Body of pancreas (tissue), 4 donors: ENCODE measurements around the gene FOXA1. TPM values are rescaled to one million over a fixed set of nuclear protein-coding genes. Genes with fewer than 3 reads are reported as not detected.

Experiments
- ATAC-seq: fragments of 150-250 bp; one replicate; pipeline ENCODE4 v1.9.1; 2016
- DNase-seq, 4 donors: peaks; one replicate each; pipeline ENCODE4 v3.0.0-alpha.2; 2019
- H3K27ac ChIP-seq, 4 donors: fragments of 200-600 bp; sonication (generic); 1 replicate in 3 of 4; 2 replicates in 1 of 4; pipeline versions ENCODE4 v1.5.1 to v1.6.1; 2016 to 2019; ENCODE audit warnings: mild to moderate bottlenecking in 1 of 4, mixed read lengths in 1 of 4, moderate library complexity in 1 of 4
- H3K27me3 ChIP-seq, 2 donors: fragments of 200-600 bp; sonication (generic); one replicate each; pipeline ENCODE4 v1.6.0; 2016; ENCODE audit warnings: mild to moderate bottlenecking in 1 of 2
- H3K36me3 ChIP-seq, 2 donors: fragments of 200-600 bp; sonication (generic); replicated peaks in 1 of 2; 2 replicates each; pipeline ENCODE4 v1.5.1; 2016; ENCODE audit warnings: low read depth in 2 of 2; ENCODE audit not compliant: insufficient read depth in 1 of 2
- H3K4me1 ChIP-seq: fragments of 200-600 bp; sonication (generic); one replicate; pipeline ENCODE4 v1.6.0; 2016
- H3K4me3 ChIP-seq, 2 donors: fragments of 200-600 bp; sonication (generic); 1 replicate in 1 of 2; 2 replicates in 1 of 2; pipeline ENCODE4 v1.5.1; 2016 to 2019
- H3K9me3 ChIP-seq, 3 donors: fragments of 200-600 bp; sonication (generic); 1 replicate in 2 of 3; 2 replicates in 1 of 3; pipeline ENCODE4 v1.5.1; 2016
- POLR2A ChIP-seq, 3 donors: fragments of 450-650 bp; IDR thresholded peaks; one replicate each; pipeline ENCODE4 v1.6.1; 2016; ENCODE audit warnings: antibody characterized with exemption in 3 of 3, mild to moderate bottlenecking in 2 of 3
- WGBS, 2 donors: methylation state at CpG; one replicate each; pipeline ENCODE4 v1.1.5; 2017; 5-methylcytosine and 5-hydroxymethylcytosine counted together
- intact Hi-C: fragments of 100-400 bp; cut with DNase I; formaldehyde crosslinking; loops from one replicate; pipeline ENCODE4 v1.15.1; 2023
- total RNA-seq, 2 donors: library from RNA; depleted of rRNA; stranded (reverse); fragments of >200 nt; gene quantifications; one replicate each; pipeline ENCODE4 v1.1.0, GENCODE V29; 2016
- TF ChIP-seq, protein P1 (sequence below), 7 experiments: fragments of 450-650 bp in 4 of 7; fragments of 200-600 bp in 3 of 7; sonication (generic) in 3 of 7; IDR thresholded peaks; one replicate each; pipeline ENCODE4 v1.5.1; 2016 to 2019; ENCODE audit warnings: antibody characterized with exemption in 7 of 7

Gene FOXA1
- total RNA-seq, 2 donors from 2014 or later, result 0.26 to 0.33 TPM

DNA sequence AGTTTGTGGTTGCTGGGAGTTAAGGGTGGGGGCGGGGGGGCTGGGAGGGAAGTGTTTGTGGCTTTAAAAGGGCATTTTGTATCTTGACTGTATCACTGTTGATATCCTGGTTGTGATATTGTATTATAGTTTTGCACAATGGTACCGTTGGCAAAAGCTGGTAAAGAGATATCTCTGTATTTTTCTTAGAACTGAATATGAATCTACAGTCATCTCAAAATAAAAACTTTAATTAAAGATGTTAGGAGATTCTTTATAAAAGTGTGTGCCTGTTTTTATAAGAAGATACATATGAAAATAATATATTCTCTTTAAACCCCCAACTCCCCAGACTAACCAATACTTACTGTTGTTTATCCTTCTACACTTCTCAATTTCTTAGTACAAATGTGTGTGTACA lies 43.5 kb upstream of the FOXA1 start:
- DNase-seq, result no peak
- intact Hi-C loops, result no loop called here
- 69 to 78% methylated on average over 2 of the region's 2 CpGs for WGBS, 2 donors

DNA sequence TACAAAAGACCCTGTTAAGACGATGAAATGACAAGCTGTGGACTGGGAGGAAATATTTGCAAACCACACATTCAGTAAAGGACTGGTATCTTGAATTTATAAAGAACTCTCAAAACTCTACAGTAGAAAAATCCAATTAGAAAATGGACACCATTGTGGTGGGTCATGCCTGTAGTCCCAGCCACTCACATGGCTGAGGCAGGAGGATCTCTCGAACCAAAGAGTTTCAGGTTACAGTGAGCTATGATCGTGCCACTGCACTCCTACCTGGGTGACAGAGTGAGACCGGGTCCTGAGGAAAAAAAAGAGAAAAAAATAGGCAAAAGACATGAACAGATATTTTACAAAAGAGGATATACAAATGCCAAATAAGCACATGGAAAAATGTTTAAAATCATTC lies 42.3 kb upstream of the FOXA1 start:
- H3K4me3 ChIP-seq, result no peak overlapping the region
- intact Hi-C loops, result no loop called here
- no peaks in the 10 kb centered on the region for H3K36me3 ChIP-seq
- 56 to 60% methylated on average over 4 of the region's 4 CpGs for WGBS, 2 donors
- ATAC-seq (no peak), DNase-seq (no peak)
- TF ChIP-seq, protein P1, sequence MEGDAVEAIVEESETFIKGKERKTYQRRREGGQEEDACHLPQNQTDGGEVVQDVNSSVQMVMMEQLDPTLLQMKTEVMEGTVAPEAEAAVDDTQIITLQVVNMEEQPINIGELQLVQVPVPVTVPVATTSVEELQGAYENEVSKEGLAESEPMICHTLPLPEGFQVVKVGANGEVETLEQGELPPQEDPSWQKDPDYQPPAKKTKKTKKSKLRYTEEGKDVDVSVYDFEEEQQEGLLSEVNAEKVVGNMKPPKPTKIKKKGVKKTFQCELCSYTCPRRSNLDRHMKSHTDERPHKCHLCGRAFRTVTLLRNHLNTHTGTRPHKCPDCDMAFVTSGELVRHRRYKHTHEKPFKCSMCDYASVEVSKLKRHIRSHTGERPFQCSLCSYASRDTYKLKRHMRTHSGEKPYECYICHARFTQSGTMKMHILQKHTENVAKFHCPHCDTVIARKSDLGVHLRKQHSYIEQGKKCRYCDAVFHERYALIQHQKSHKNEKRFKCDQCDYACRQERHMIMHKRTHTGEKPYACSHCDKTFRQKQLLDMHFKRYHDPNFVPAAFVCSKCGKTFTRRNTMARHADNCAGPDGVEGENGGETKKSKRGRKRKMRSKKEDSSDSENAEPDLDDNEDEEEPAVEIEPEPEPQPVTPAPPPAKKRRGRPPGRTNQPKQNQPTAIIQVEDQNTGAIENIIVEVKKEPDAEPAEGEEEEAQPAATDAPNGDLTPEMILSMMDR (IDR thresholded peaks at IDR 0.05), result no peak
- no peak for TF ChIP-seq POLR2A (IDR thresholded peaks at IDR 0.05)
- H3K27me3 ChIP-seq, result no peaks in the 10 kb centered on the region
- H3K27ac ChIP-seq, result no peak overlapping the region
- H3K9me3 ChIP-seq, result no peaks in the 10 kb centered on the region
- no peaks in the 10 kb centered on the region for H3K4me1 ChIP-seq

More for the DNA sequence above, 43.5 kb upstream of the FOXA1 start:
- H3K27ac ChIP-seq, result no peak overlapping the region
- H3K4me1 ChIP-seq, result no peaks in the 10 kb centered on the region
- H3K27me3 ChIP-seq, result no peaks in the 10 kb centered on the region
- H3K4me3 ChIP-seq, result no peak overlapping the region
- no peaks in the 10 kb centered on the region for H3K9me3 ChIP-seq
- no peak for ATAC-seq
- TF ChIP-seq POLR2A (IDR thresholded peaks at IDR 0.05), result no peak
- TF ChIP-seq, protein P1 (IDR thresholded peaks at IDR 0.05), result no peak
- H3K36me3 ChIP-seq, result no peaks in the 10 kb centered on the region

DNA sequence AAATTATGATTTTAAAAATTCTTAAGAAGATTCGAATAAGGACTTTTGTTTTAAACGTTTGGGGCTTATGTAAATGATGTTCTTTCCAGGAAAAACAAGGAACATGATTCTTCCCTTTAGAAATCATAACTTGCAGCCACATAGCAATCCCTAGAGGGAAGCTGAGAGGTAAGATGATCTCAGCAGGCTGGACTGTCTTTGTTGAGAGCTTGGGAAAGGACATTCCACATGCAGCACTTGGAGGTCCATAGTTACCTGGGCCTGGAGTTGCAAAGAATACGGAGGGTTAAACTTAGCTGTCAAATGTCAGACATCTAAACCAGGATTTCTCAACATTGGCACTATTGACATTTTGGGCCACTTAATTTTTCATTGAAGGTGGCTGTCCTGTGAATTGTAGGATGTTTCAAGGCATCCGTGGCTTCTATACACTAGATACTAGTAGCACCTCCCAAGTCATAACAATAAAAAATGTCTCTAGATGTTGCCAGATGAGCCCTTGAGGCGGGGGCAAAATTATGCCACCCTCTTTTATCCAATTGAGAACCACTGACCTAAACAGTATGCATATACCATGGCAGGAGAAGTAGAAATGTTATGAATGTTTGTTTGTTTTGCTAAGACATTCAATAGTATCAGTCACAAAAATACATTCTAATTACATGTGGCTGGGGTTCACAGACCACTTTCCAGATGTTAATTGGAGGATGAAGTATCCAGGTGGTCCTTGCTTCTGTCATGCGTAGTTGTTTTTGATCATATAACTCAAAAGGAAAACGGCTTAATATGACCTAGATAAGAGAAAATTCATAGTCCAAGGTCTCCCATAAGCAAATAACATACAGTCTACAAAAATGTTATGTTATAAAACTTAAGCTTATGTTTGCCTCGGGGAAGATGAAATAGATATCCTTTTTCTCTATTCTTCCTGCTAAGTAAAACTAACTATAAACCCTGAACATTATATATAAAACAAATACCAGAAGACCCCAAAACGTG lies 30.8 kb upstream of the FOXA1 start:
- no peak for TF ChIP-seq POLR2A (IDR thresholded peaks at IDR 0.05)
- TF ChIP-seq, protein P1 (IDR thresholded peaks at IDR 0.05), result no peak
- H3K4me1 ChIP-seq, result no peaks in the 10 kb centered on the region
- 54% methylated on average over 9 of the region's 9 CpGs for WGBS, 2 donors
- intact Hi-C loops, result no loop called here
- no peak for ATAC-seq
- H3K27me3 ChIP-seq, result peaks cover 0 to 9% of the 10 kb centered on the region in 2 donors
- H3K36me3 ChIP-seq, result no peaks in the 10 kb centered on the region
- H3K9me3 ChIP-seq, result no peaks in the 10 kb centered on the region
- DNase-seq, result no peak
- H3K27ac ChIP-seq, result no peak overlapping the region
- H3K4me3 ChIP-seq, result no peak overlapping the region

DNA sequence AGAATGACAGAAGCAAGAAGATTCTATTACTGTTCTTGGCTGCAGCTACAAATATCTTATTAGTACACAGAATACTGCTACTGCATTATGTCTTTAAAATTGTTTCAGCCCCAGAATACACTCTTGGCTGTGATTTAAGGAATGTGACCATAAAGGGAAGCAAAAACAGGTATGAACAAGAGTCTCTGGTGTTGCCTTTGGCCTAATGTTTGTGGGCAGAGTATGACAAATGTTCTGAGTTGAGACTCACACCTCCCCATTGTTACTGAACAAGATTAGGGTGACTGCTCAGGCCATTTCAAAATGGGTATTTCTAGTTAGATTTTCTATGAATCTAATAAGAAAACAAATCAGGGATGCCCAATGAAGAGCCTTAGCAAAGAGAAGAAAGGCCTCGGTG lies 28.9 kb upstream of the FOXA1 start:
- peaks cover 0 to 9% of the 10 kb centered on the region in 2 donors for H3K27me3 ChIP-seq
- intact Hi-C loops, result no loop called here
- WGBS, 2 donors, result 85 to 89% methylated on average over 1 of the region's 1 CpG

More for the DNA sequence above, 28.9 kb upstream of the FOXA1 start:
- no peak for TF ChIP-seq POLR2A (IDR thresholded peaks at IDR 0.05)
- TF ChIP-seq, protein P1 (IDR thresholded peaks at IDR 0.05), result no peak
- DNase-seq (no peak), ATAC-seq (no peak)
- Histone ChIP-seq H3K4me3 (no peak overlapping the region), H3K4me1 (no peaks in the 10 kb centered on the region), H3K9me3 (no peaks in the 10 kb centered on the region), H3K36me3 (no peaks in the 10 kb centered on the region), H3K27ac (no peak overlapping the region)
